Measurements from ENCODE around the gene SLC9A3. TPM values are rescaled to one million over a fixed set of nuclear protein-coding genes. Genes with fewer than 3 reads are reported as not detected.
A peak's percentile ranks its signal among the peaks of the same experiment; 100 is the strongest.

The SLC9A3 gene
- total RNA-seq, 4 donors from 2014 or later: 5.9 to 8.2 (median 7.6) TPM

- H3K27me3 ChIP-seq: no peaks in the 10 kb centered on the region
- H3K27ac ChIP-seq: no peak overlapping the region
- intact Hi-C loops (cut with DNase I): no loop called here
- peak in 1 of 2 donors; percentile 1 for DNase-seq
- TF ChIP-seq, protein P1, sequence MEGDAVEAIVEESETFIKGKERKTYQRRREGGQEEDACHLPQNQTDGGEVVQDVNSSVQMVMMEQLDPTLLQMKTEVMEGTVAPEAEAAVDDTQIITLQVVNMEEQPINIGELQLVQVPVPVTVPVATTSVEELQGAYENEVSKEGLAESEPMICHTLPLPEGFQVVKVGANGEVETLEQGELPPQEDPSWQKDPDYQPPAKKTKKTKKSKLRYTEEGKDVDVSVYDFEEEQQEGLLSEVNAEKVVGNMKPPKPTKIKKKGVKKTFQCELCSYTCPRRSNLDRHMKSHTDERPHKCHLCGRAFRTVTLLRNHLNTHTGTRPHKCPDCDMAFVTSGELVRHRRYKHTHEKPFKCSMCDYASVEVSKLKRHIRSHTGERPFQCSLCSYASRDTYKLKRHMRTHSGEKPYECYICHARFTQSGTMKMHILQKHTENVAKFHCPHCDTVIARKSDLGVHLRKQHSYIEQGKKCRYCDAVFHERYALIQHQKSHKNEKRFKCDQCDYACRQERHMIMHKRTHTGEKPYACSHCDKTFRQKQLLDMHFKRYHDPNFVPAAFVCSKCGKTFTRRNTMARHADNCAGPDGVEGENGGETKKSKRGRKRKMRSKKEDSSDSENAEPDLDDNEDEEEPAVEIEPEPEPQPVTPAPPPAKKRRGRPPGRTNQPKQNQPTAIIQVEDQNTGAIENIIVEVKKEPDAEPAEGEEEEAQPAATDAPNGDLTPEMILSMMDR (IDR thresholded peaks at IDR 0.05): no peak
- no peak for TF ChIP-seq POLR2A (IDR thresholded peaks at IDR 0.05)
- H3K4me1 ChIP-seq: no peaks in the 10 kb centered on the region
- no peaks in the 10 kb centered on the region for H3K9me3 ChIP-seq
- 87 to 93% methylated on average over 7 to 8 of the region's 9 CpGs for WGBS, 2 donors
- no peak overlapping the region for H3K4me3 ChIP-seq (replicated peaks in 1 of 3)
- no peaks in the 10 kb centered on the region for H3K36me3 ChIP-seq
These were observed 20.6 kb upstream of the SLC9A3 start for GRCh38 chr5:544675-545355.

DNA sequence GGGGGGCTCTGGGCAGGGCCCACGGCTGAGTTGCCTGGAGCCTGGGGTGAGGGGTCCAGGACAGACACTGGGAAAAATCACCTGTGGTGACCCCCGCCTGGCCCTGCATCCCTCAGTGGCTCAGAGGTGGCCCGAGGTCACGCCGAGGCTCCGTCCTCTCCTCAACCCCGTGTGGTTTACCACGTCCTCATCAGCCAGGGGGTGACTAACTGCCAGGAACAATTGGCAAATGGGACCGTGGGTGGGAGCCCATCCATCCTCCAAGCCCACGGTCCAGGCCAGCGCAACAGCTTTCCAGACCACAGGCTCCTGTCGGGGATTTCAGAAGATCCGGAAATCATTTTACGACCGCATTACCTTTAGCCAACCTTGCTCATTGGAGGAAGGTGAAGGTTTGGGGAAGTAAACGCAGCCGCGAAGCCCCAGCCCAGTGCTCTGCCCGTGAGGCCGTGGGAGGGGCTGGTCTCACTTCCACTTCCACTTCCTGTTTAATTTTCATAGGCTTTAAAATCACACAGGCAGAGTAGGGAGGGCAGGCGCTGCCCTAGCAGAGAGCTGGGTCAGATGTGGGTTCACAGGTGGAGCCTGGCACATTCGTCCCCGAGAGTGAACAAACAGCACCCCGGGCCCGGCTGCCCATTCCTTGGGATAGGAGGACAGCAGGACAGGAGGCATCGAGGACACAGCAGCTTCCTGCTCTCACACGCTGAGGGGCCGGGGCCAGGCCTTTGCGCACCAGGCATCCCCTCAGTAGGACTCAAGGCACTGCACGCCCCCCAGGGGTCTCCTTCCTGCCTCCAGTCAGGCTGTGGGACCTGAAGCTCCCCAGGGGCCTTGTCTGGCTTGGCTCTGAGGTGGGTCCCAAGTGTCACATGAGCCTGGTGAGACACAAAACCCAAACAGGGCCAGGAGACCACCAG, 19.8 kb upstream of the SLC9A3 start:
- no peaks in the 10 kb centered on the region for H3K9me3 ChIP-seq
- H3K27ac ChIP-seq: no peak overlapping the region
- H3K27me3 ChIP-seq: no peaks in the 10 kb centered on the region
- intact Hi-C loops (cut with DNase I): no loop called here
- no peaks in the 10 kb centered on the region for H3K4me1 ChIP-seq
- peak in 1 of 2 donors; percentile 8 for DNase-seq
- no peak for TF ChIP-seq POLR2A (IDR thresholded peaks at IDR 0.05)
- TF ChIP-seq, protein P1 (IDR thresholded peaks at IDR 0.05): no peak
- 73 to 84% methylated on average over 26 to 27 of the region's 30 CpGs for WGBS, 2 donors
- H3K36me3 ChIP-seq: no peaks in the 10 kb centered on the region
- H3K4me3 ChIP-seq (replicated peaks in 1 of 3): no peak overlapping the region

DNA sequence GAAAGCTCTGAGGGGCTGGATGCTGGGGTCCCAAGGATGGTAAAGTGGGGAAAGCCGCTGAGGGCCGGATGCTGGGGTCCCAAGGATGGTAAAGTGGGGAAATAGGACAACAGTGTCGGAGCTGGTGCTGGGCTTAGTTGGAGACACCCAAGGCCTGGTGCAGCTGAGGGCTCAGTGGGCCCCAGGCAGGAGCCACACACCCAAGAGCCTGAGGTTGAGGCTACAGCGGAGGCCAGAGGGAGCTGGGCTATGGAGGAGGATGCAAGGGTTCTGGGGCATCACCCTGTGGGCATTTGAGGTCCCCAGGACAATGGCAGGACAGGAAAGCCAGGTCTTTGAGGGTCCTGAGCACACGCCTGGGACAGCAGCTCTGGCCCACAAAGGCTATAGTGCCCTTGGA, 19.1 kb upstream of the SLC9A3 start:
- Histone ChIP-seq H3K9me3 (no peaks in the 10 kb centered on the region), H3K27me3 (no peaks in the 10 kb centered on the region), H3K27ac (no peak overlapping the region), H3K36me3 (no peaks in the 10 kb centered on the region), H3K4me3 (replicated peaks in 1 of 3) (no peak overlapping the region), H3K4me1 (no peaks in the 10 kb centered on the region)
- no peak for DNase-seq
- TF ChIP-seq POLR2A (IDR thresholded peaks at IDR 0.05): no peak
- TF ChIP-seq, protein P1 (IDR thresholded peaks at IDR 0.05): no peak
- WGBS, 2 donors: 90 to 94% methylated on average over 5 of the region's 5 CpGs
- intact Hi-C loops (cut with DNase I): no loop called here

GRCh38 chr5:542319-543311, 18.4 kb upstream of the SLC9A3 start:
- no peaks in the 10 kb centered on the region for H3K4me1 ChIP-seq
- WGBS, 2 donors: 79 to 86% methylated on average over 30 to 32 of the region's 32 CpGs
- no peaks in the 10 kb centered on the region for H3K9me3 ChIP-seq
- no peaks in the 10 kb centered on the region for H3K27me3 ChIP-seq
- intact Hi-C loops (cut with DNase I): no loop called here
- no peak overlapping the region for H3K27ac ChIP-seq
- no peak overlapping the region for H3K4me3 ChIP-seq (replicated peaks in 1 of 3)
- H3K36me3 ChIP-seq: no peaks in the 10 kb centered on the region
- DNase-seq: peak in 1 of 2 donors; percentile 1
- no peak for TF ChIP-seq POLR2A (IDR thresholded peaks at IDR 0.05)
- TF ChIP-seq, protein P1 (IDR thresholded peaks at IDR 0.05): no peak
